Measurements from ENCODE around the gene ULK1. TPM values are rescaled to one million over a fixed set of nuclear protein-coding genes. Genes with fewer than 3 reads are reported as not detected.
"Not testable (repeated sequence)": the region's sequence is repeated elsewhere in the genome, so short reads cannot be mapped to it uniquely, and the experiment has no call there.

The ULK1 gene
- total and polyA plus RNA-seq, 2 donors (not counting 1 experiment from before 2014, with no cell fraction given), result 3.3 to 14.9 TPM

DNA sequence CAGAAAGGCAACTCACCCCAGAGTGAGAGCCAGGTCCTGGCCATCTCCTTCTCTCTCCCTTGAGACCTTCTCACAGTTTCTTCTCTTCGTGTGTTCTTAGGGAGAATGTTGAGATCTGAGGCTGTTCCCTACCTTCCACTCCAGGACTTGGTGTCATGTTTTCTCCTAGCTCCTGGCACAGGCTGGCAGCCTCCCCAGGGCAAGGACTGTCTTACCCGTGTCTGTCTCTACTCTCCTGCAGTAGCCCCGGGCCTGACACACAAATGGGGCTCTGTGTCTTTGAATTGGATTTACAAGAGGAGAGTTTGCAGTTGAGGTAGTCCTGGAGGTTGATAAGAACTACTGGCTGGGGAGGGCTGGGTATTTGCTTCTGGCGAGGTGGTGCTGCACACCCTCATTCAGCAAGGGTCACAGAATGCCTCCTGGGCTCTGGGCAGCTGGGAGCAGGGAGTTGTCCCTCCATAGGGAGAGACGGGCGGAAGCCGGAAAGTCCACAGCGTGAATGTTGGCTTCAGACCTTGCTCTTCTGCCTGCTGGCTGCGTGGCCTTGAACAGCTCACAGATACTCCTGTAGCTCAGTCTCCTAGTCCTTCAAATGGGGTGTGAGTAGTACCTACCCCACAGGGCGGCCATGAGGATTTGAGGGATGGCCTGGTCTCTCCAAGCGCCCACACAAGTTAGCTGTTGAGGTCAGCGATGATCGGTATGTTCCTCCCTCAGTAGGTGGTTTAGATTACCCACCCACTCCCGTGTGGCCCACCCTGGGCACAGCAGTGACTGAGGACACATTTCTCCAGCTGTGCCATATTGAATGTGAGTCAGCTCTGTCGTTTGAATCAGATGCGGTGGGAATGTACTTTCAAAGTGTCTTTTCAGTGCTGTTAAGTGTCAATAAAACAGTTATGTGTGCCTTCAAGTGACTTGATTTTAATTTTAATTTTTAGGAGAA is 65.5 kb downstream of the ULK1 start:
- Histone ChIP-seq H3K4me1 (ENCODE audit: control insufficient read depth, extremely low read depth, insufficient read depth, low read length) (peaks cover 3% of the 10 kb centered on the region), H3K9me3 (ENCODE audit: control insufficient read depth, insufficient read depth, low read depth, low read length) (no peaks in the 10 kb centered on the region), H3K27me3 (ENCODE audit: control insufficient read depth, insufficient read depth, low read length) (no peaks in the 10 kb centered on the region), H3K4me2 (ENCODE audit: extremely low read depth, insufficient read depth, low read length) (no peak overlapping the region), H3K36me3 (ENCODE audit: control insufficient read depth, insufficient read depth, low read length) (no peaks in the 10 kb centered on the region), H3K79me2 (ENCODE audit: control insufficient read depth, insufficient read depth, low read length) (peaks cover 57% of the 10 kb centered on the region), H3K9ac (ENCODE audit: insufficient read depth, low read length) (no peak overlapping the region), H3K27ac (ENCODE audit: insufficient read depth, low read length) (no peak overlapping the region), H2AFZ (ENCODE audit: low read length) (no peak overlapping the region), H4K20me1 (ENCODE audit: control insufficient read depth, extremely low read depth, insufficient read depth, low read length) (no peaks in the 10 kb centered on the region), H3K4me3 (replicated peaks in 1 of 4; ENCODE audit: control extremely low read depth in 1 of 4, insufficient read depth in 1 of 4, low read depth in 3 of 4, low read length in 4 of 4) (no peak overlapping the region)
- peak in 1 of 2 donors; percentile 20 for DNase-seq (ENCODE audit: low read depth in 2 of 2)
- TF ChIP-seq CTCF (conservative IDR thresholded peaks at IDR 0.05 in 1 of 2, IDR thresholded peaks at IDR 0.05 in 1 of 2; ENCODE audit: low read depth in 1 of 2, low read length in 2 of 2), result no peak
- no peak for TF ChIP-seq EZH2 (IDR thresholded peaks at IDR 0.05; ENCODE audit: low read length, missing control alignments)

DNA sequence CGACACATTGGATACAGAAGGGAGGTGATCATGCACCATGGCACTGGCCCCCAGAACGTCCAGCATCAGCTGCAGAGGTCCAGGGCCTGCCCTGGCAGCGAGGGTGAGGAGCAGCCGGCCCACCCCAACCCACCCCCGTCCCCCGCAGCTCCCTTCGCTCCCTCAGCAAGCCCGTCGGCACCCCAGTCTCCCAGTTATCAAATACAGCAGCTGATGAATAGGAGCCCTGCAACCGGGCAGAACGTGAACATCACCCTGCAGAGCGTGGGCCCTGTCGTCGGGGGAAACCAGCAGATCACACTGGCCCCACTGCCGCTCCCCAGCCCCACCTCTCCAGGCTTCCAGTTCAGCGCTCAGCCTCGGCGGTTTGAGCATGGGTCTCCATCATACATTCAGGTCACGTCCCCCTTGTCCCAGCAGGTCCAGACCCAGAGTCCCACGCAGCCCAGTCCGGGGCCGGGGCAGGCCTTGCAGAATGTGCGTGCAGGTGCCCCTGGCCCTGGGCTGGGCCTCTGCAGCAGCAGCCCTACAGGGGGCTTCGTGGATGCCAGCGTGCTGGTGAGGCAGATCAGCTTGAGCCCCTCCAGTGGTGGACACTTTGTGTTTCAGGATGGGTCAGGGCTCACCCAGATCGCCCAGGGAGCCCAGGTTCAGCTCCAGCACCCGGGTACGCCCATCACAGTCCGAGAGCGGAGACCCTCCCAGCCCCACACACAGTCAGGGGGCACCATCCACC is 66.3 kb downstream of the ULK1 start:
- H4K20me1 ChIP-seq (ENCODE audit: control insufficient read depth, extremely low read depth, insufficient read depth, low read length); DNase-seq (ENCODE audit: low read depth in 2 of 2); H3K27ac ChIP-seq (ENCODE audit: insufficient read depth, low read length); H3K9ac ChIP-seq (ENCODE audit: insufficient read depth, low read length); H3K9me3 ChIP-seq (ENCODE audit: control insufficient read depth, insufficient read depth, low read depth, low read length); H3K4me1 ChIP-seq (ENCODE audit: control insufficient read depth, extremely low read depth, insufficient read depth, low read length); H3K36me3 ChIP-seq (ENCODE audit: control insufficient read depth, insufficient read depth, low read length); H3K4me3 ChIP-seq (replicated peaks in 1 of 4; ENCODE audit: control extremely low read depth in 1 of 4, insufficient read depth in 1 of 4, low read depth in 3 of 4, low read length in 4 of 4); H3K27me3 ChIP-seq (ENCODE audit: control insufficient read depth, insufficient read depth, low read length); H2AFZ ChIP-seq (ENCODE audit: low read length); H3K4me2 ChIP-seq (ENCODE audit: extremely low read depth, insufficient read depth, low read length): not testable (repeated sequence)
- peaks cover 54% of the 10 kb centered on the region for H3K79me2 ChIP-seq (ENCODE audit: control insufficient read depth, insufficient read depth, low read length)

- not testable (repeated sequence) for H3K4me1 ChIP-seq (ENCODE audit: control insufficient read depth, extremely low read depth, insufficient read depth, low read length); DNase-seq (ENCODE audit: low read depth in 2 of 2); H3K36me3 ChIP-seq (ENCODE audit: control insufficient read depth, insufficient read depth, low read length); H3K9me3 ChIP-seq (ENCODE audit: control insufficient read depth, insufficient read depth, low read depth, low read length); H3K4me2 ChIP-seq (ENCODE audit: extremely low read depth, insufficient read depth, low read length); H2AFZ ChIP-seq (ENCODE audit: low read length); H3K27ac ChIP-seq (ENCODE audit: insufficient read depth, low read length); H3K27me3 ChIP-seq (ENCODE audit: control insufficient read depth, insufficient read depth, low read length); H4K20me1 ChIP-seq (ENCODE audit: control insufficient read depth, extremely low read depth, insufficient read depth, low read length); H3K4me3 ChIP-seq (replicated peaks in 1 of 4; ENCODE audit: control extremely low read depth in 1 of 4, insufficient read depth in 1 of 4, low read depth in 3 of 4, low read length in 4 of 4); H3K9ac ChIP-seq (ENCODE audit: insufficient read depth, low read length)
- H3K79me2 ChIP-seq (ENCODE audit: control insufficient read depth, insufficient read depth, low read length), result peaks cover 53% of the 10 kb centered on the region
Measured at GRCh38 chr12:131961328-131961727, 66.9 kb downstream of the ULK1 start.
